H9 (cell line): Measurements from ENCODE around the gene XRRA1. TPM values are rescaled to one million over a fixed set of nuclear protein-coding genes. Genes with fewer than 3 reads are reported as not detected.
"Not testable (repeated sequence)": the region's sequence is repeated elsewhere in the genome, so short reads cannot be mapped to it uniquely, and the experiment has no call there.

Experiments
- DNase-seq: peaks from one replicate; pipeline ENCODE4 v3.0.0-alpha.2; 2017
- H2AFZ ChIP-seq: one replicate; pipeline ENCODE4 v1.6.1; 2013; ENCODE audit warnings: mild to moderate bottlenecking, low read length, control low read depth, moderate library complexity
- H2AK5ac ChIP-seq: 2 replicates; pipeline ENCODE4 v1.6.1; 2013; ENCODE audit warnings: low read length, control low read depth, mixed read lengths; ENCODE audit not compliant: insufficient read length
- H2BK120ac ChIP-seq: one replicate; pipeline ENCODE4 v1.6.1; 2013; ENCODE audit warnings: low read depth, mild to moderate bottlenecking, low read length, control low read depth, inconsistent platforms; ENCODE audit not compliant: poor library complexity, severe bottlenecking
- H2BK12ac ChIP-seq: 2 replicates; pipeline ENCODE4 v1.6.1; 2013; ENCODE audit warnings: low read length, control low read depth, mixed read lengths, low read depth; ENCODE audit not compliant: insufficient read length
- H2BK15ac ChIP-seq: 2 replicates; pipeline ENCODE4 v1.6.1; 2013; ENCODE audit warnings: low read depth, low read length, control low read depth
- H2BK20ac ChIP-seq: one replicate; pipeline ENCODE4 v1.6.1; 2013; ENCODE audit warnings: low read depth, mild to moderate bottlenecking, low read length, control low read depth, inconsistent platforms; ENCODE audit not compliant: poor library complexity, severe bottlenecking
- H2BK5ac ChIP-seq: 2 replicates; pipeline ENCODE4 v1.6.1; 2013; ENCODE audit warnings: low read length, control low read depth, mixed read lengths; ENCODE audit not compliant: insufficient read length
- H3K14ac ChIP-seq: 2 replicates; pipeline ENCODE4 v1.6.1; 2013; ENCODE audit warnings: low read length, control low read depth; ENCODE audit not compliant: insufficient read depth
- H3K18ac ChIP-seq: 2 replicates; pipeline ENCODE4 v1.6.1; 2013; ENCODE audit warnings: low read depth, mild to moderate bottlenecking, mixed read lengths, low read length, control low read depth; ENCODE audit not compliant: insufficient read length
- H3K23ac ChIP-seq: 2 replicates; pipeline ENCODE4 v1.6.1; 2013; ENCODE audit warnings: low read length, control low read depth, mixed read lengths, low read depth; ENCODE audit not compliant: insufficient read length
- H3K23me2 ChIP-seq: 2 replicates; pipeline ENCODE4 v1.6.1; 2013; ENCODE audit warnings: low read depth, mild to moderate bottlenecking, mixed read lengths, low read length, control low read depth; ENCODE audit not compliant: insufficient read length, poor library complexity, severe bottlenecking
- H3K27ac ChIP-seq: 2 replicates; pipeline ENCODE4 v1.5.1; 2013; ENCODE audit warnings: low read length, control low read depth, mixed read lengths, low read depth; ENCODE audit not compliant: insufficient read length
- H3K27me3 ChIP-seq: 2 replicates; pipeline ENCODE4 v1.6.1; 2013; ENCODE audit warnings: low read length, control low read depth, inconsistent platforms; ENCODE audit not compliant: insufficient read depth
- H3K4ac ChIP-seq: 2 replicates; pipeline ENCODE4 v1.6.1; 2013; ENCODE audit warnings: low read depth, mild to moderate bottlenecking, control low read depth, inconsistent platforms, low read length, moderate library complexity
- H3K4me1 ChIP-seq: 2 replicates; pipeline ENCODE4 v1.6.1; 2013; ENCODE audit warnings: low read length, control low read depth, inconsistent platforms; ENCODE audit not compliant: insufficient read depth
- H3K4me2 ChIP-seq: 2 replicates; pipeline ENCODE4 v1.6.1; 2013; ENCODE audit warnings: low read length, control low read depth, mixed read lengths; ENCODE audit not compliant: insufficient read length, insufficient read depth
- H3K56ac ChIP-seq: 2 replicates; pipeline ENCODE4 v1.6.1; 2013; ENCODE audit warnings: low read depth, mild to moderate bottlenecking, mixed read lengths, low read length, control low read depth; ENCODE audit not compliant: insufficient read length
- H3K79me1 ChIP-seq: 2 replicates; pipeline ENCODE4 v1.6.1; 2013; ENCODE audit warnings: low read depth, mild to moderate bottlenecking, moderate library complexity, low read length, control low read depth, inconsistent platforms; ENCODE audit not compliant: insufficient read depth, poor library complexity, severe bottlenecking
- H3K79me2 ChIP-seq: 2 replicates; pipeline ENCODE4 v1.6.1; 2013; ENCODE audit warnings: low read length, control low read depth, inconsistent platforms; ENCODE audit not compliant: insufficient read depth
- H3K9ac ChIP-seq: 2 replicates; pipeline ENCODE4 v1.6.1; 2013; ENCODE audit warnings: low read length, control low read depth, mixed read lengths; ENCODE audit not compliant: insufficient read length; ENCODE audit errors: extremely low read depth
- H3K9me3 ChIP-seq: one replicate; pipeline ENCODE4 v1.6.1; 2013; ENCODE audit warnings: low read depth, low read length, inconsistent platforms; ENCODE audit not compliant: control insufficient read depth
- H3T11ph ChIP-seq: one replicate; pipeline ENCODE4 v1.6.1; 2013; ENCODE audit warnings: mild to moderate bottlenecking, low read length, control low read depth, inconsistent platforms
- H4K20me1 ChIP-seq: one replicate; pipeline ENCODE4 v1.6.1; 2013; ENCODE audit not compliant: control insufficient read depth, insufficient read length, insufficient read depth
- H4K5ac ChIP-seq: 2 replicates; pipeline ENCODE4 v1.6.1; 2013; ENCODE audit warnings: low read depth, mild to moderate bottlenecking, mixed read lengths, low read length, control low read depth; ENCODE audit not compliant: insufficient read length
- H4K8ac ChIP-seq: replicated peaks from 2 replicates; pipeline ENCODE4 v1.6.1; 2013; ENCODE audit warnings: low read length, control low read depth, mixed read lengths, low read depth; ENCODE audit not compliant: insufficient read length
- H4K91ac ChIP-seq: 2 replicates; pipeline ENCODE4 v1.6.1; 2013; ENCODE audit warnings: low read depth, mild to moderate bottlenecking, moderate library complexity, mixed read lengths, low read length, control low read depth; ENCODE audit not compliant: insufficient read length
- H3K27ac Mint-ChIP-seq, 3 experiments: 2 replicates in 2 of 3; 3 replicates in 1 of 3; pipeline ENCODE4 v1.8.0; 2020 to 2021; ENCODE audit warnings: mixed read lengths in 3 of 3, mild to moderate bottlenecking in 1 of 3, moderate library complexity in 1 of 3
- H3K27me3 Mint-ChIP-seq: 2 replicates; pipeline ENCODE4 v1.8.0; 2021; ENCODE audit warnings: low read depth, mild to moderate bottlenecking, moderate library complexity, mixed read lengths
- H3K36me3 Mint-ChIP-seq, 3 experiments: 2 replicates in 2 of 3; 3 replicates in 1 of 3; pipeline ENCODE4 v1.8.0; 2020 to 2021; ENCODE audit warnings: low read depth in 3 of 3, mixed read lengths in 3 of 3; ENCODE audit not compliant: insufficient read depth in 1 of 3
- H3K4me1 Mint-ChIP-seq, 2 experiments: 2 replicates each; pipeline ENCODE4 v1.8.0; 2020; ENCODE audit warnings: mixed read lengths in 2 of 2
- H3K4me3 Mint-ChIP-seq, 2 experiments: 2 replicates in 1 of 2; 3 replicates in 1 of 2; pipeline ENCODE4 v1.8.0; 2020 to 2021; ENCODE audit warnings: mild to moderate bottlenecking in 2 of 2, mixed read lengths in 2 of 2, moderate library complexity in 1 of 2
- H3K9me3 Mint-ChIP-seq, 2 experiments: 2 replicates in 1 of 2; 3 replicates in 1 of 2; pipeline ENCODE4 v1.8.0; 2020; ENCODE audit warnings: mild to moderate bottlenecking in 2 of 2, mixed read lengths in 2 of 2, moderate library complexity in 1 of 2
- CTCF ChIP-seq: fragments of 200-600 bp; sonication (generic); conservative IDR thresholded peaks from 3 replicates; pipeline ENCODE4 v1.8.0; 2021; ENCODE audit warnings: antibody characterized with exemption, mild to moderate bottlenecking
- WGBS: extraction: QIAGEN DNeasy Blood & Tissue Kit; methylation state at CpG from one replicate; pipeline ENCODE4 v1.1.7; 2013; ENCODE audit warnings: missing lambda C conversion rate, low lambda C conversion rate, mixed read lengths; ENCODE audit not compliant: insufficient read length; ENCODE audit errors: extremely low coverage; 5-methylcytosine and 5-hydroxymethylcytosine counted together
- total RNA-seq: library from RNA; stranded (reverse); gene quantifications from 2 replicates; pipeline ENCODE4 v1.2.1, GENCODE V29; 2021

XRRA1 gene
- total RNA-seq, 1 experiment from 2014 or later = 4.5 TPM

DNA sequence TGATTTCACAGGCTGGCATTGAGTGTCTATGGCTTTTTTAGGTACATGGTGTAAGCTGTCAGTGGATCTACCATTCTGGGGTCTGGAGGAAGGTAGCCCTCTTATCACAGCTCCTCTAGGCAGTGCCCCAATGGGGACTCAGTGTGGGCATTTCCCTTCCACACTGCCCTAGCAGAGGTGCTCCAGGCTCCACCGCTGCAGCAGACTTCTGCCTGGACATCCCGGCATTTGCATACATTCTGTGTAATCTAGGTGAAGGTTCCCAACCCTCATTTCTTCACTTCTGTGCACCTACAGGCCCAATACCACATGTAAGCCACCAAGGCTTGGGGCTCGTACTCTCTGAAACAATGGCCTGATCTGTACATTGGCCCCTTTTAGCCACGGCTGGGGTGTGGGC, 122.0 kb downstream of the XRRA1 start:
- Histone ChIP-seq H3K23me2 (no peaks in the 10 kb centered on the region), H2AK5ac (no peak overlapping the region), H4K91ac (no peak overlapping the region), H2BK20ac (no peak overlapping the region), H3K9ac (no peak overlapping the region), H3K9me3 (peaks cover 10% of the 10 kb centered on the region), H3K79me1 (no peaks in the 10 kb centered on the region), H3K56ac (no peak overlapping the region), H3K4ac (no peak overlapping the region), H2BK15ac (no peak overlapping the region), H3T11ph (no peak overlapping the region), H3K27me3 (no peaks in the 10 kb centered on the region), H3K4me2 (no peak overlapping the region), H4K20me1 (no peaks in the 10 kb centered on the region), H4K8ac (no peak overlapping the region), H3K27ac (no peak overlapping the region), H3K4me1 (no peaks in the 10 kb centered on the region), H3K18ac (no peak overlapping the region), H3K14ac (no peak overlapping the region), H3K79me2 (no peaks in the 10 kb centered on the region), H2AFZ (no peak overlapping the region), H2BK5ac (no peak overlapping the region), H3K23ac (no peak overlapping the region), H4K5ac (no peak overlapping the region), H2BK12ac (no peak overlapping the region), H2BK120ac (no peak overlapping the region)
- peaks cover 50 to 52% of the 10 kb centered on the region in 2 experiments for H3K9me3 Mint-ChIP-seq
- H3K27me3 Mint-ChIP-seq = no peaks in the 10 kb centered on the region
- TF ChIP-seq CTCF = no peak
- no CpG with 5 or more reads among the region's 4 CpGs for WGBS
- H3K27ac Mint-ChIP-seq = no peak overlapping the region
- H3K4me3 Mint-ChIP-seq = no peak overlapping the region
- DNase-seq = no peak
- no peaks in the 10 kb centered on the region for H3K4me1 Mint-ChIP-seq
- H3K36me3 Mint-ChIP-seq = peaks cover 51 to 81% (median 55%) of the 10 kb centered on the region in 3 experiments

- not testable (repeated sequence) for H2BK20ac ChIP-seq, DNase-seq, H3K27me3 ChIP-seq, H3K27ac ChIP-seq, H2BK5ac ChIP-seq, H3K4me1 Mint-ChIP-seq, H3K18ac ChIP-seq, H2BK15ac ChIP-seq, H3K4me2 ChIP-seq, H3K14ac ChIP-seq, H3K56ac ChIP-seq, H4K20me1 ChIP-seq, H3K4ac ChIP-seq, H4K5ac ChIP-seq, H3T11ph ChIP-seq, H3K27me3 Mint-ChIP-seq, H4K91ac ChIP-seq, H3K79me2 ChIP-seq, H2BK120ac ChIP-seq, H3K27ac Mint-ChIP-seq, H3K23me2 ChIP-seq, H3K9ac ChIP-seq, H2AFZ ChIP-seq, H3K79me1 ChIP-seq, H3K23ac ChIP-seq, H4K8ac ChIP-seq, H2AK5ac ChIP-seq, H2BK12ac ChIP-seq, H3K4me3 Mint-ChIP-seq, H3K4me1 ChIP-seq
- H3K9me3 ChIP-seq = peaks cover 10% of the 10 kb centered on the region
- no CpG with 5 or more reads among the region's 2 CpGs for WGBS
- peaks cover 50 to 52% of the 10 kb centered on the region in 2 experiments for H3K9me3 Mint-ChIP-seq
- H3K36me3 Mint-ChIP-seq = peaks cover 55 to 83% (median 60%) of the 10 kb centered on the region in 3 experiments
Observed at GRCh38 chr11:74825596-74825995, 123.3 kb downstream of the XRRA1 start.
